Gastroesophageal sphincter (tissue), 4 donors: ENCODE results near the gene TGFA. TPM values are rescaled to one million over a fixed set of nuclear protein-coding genes. Genes with fewer than 3 reads are reported as not detected.

Source experiments
- ATAC-seq: fragments of 150-250 bp; one replicate; pipeline ENCODE4 v1.9.1; 2016; ENCODE audit warnings: mild to moderate bottlenecking, moderate library complexity
- H3K27ac ChIP-seq, 4 donors: fragments of 200-600 bp; sonication (generic) in 3 of 4; 1 replicate in 3 of 4; 2 replicates in 1 of 4; pipeline ENCODE4 v1.5.1; 2016 to 2019
- H3K27me3 ChIP-seq: fragments of 200-600 bp; sonication (generic); one replicate; pipeline ENCODE4 v1.5.1; 2019
- H3K36me3 ChIP-seq, 2 donors: fragments of 200-600 bp; sonication (generic); one replicate each; pipeline ENCODE4 v1.5.1; 2019; ENCODE audit warnings: control low read depth in 1 of 2
- H3K4me1 ChIP-seq, 3 donors: fragments of 200-600 bp; sonication (generic); 1 replicate in 2 of 3; 2 replicates in 1 of 3; pipeline ENCODE4 v1.5.1; 2016 to 2019; ENCODE audit warnings: control low read depth in 2 of 3
- H3K4me3 ChIP-seq, 2 donors: fragments of 200-600 bp; sonication (generic); one replicate each; pipeline ENCODE4 v1.5.1; 2019; ENCODE audit warnings: mild to moderate bottlenecking in 1 of 2, moderate library complexity in 1 of 2
- H3K9me3 ChIP-seq, 3 donors: fragments of 200-600 bp; sonication (generic); one replicate each; pipeline ENCODE4 v1.5.1; 2017 to 2019; ENCODE audit warnings: control low read depth in 2 of 3
- CTCF ChIP-seq, 4 experiments: fragments of 200-600 bp in 2 of 4; fragments of 450-650 bp in 2 of 4; sonication (generic) in 1 of 4; IDR thresholded peaks; one replicate each; pipeline ENCODE4 v1.5.1; 2017 to 2019; ENCODE audit warnings: antibody characterized with exemption in 4 of 4, mild to moderate bottlenecking in 2 of 4, moderate library complexity in 2 of 4
- EP300 ChIP-seq: sonication (generic); formaldehyde crosslinking; IDR thresholded peaks from one replicate; pipeline ENCODE4 v1.6.1; 2017; ENCODE audit warnings: antibody characterized with exemption, mild to moderate bottlenecking
- POLR2A ChIP-seq, 2 donors: fragments of 450-650 bp; IDR thresholded peaks; one replicate each; pipeline ENCODE4 v1.6.1; 2017; ENCODE audit warnings: antibody characterized with exemption in 2 of 2, mild to moderate bottlenecking in 2 of 2, moderate library complexity in 1 of 2
- POLR2AphosphoS5 ChIP-seq: sonication (generic); formaldehyde crosslinking; IDR thresholded peaks from one replicate; pipeline ENCODE4 v1.6.1; 2017; ENCODE audit warnings: antibody characterized with exemption
- WGBS, 2 donors: methylation state at CpG; one replicate each; pipeline ENCODE4 v1.1.5; 2018; ENCODE audit warnings: low coverage in 1 of 2; 5-methylcytosine and 5-hydroxymethylcytosine counted together
- total RNA-seq, 4 donors: library from RNA; depleted of rRNA; stranded (reverse); fragments of >200 nt; gene quantifications; one replicate each; pipeline ENCODE4 v1.1.0, GENCODE V29; 2016

The TGFA gene
- total RNA-seq, 4 donors from 2014 or later, result 0.31 to 5.0 (median 1.6) TPM

GRCh38 chr2:70510313-70510712 is 43.3 kb downstream of the TGFA start:
- Histone ChIP-seq H3K36me3 (no peaks in the 10 kb centered on the region), H3K4me1 (no peaks in the 10 kb centered on the region), H3K27me3 (peaks cover 21% of the 10 kb centered on the region), H3K9me3 (no peaks in the 10 kb centered on the region), H3K4me3 (no peak overlapping the region), H3K27ac (no peak overlapping the region)
- 83% methylated on average over 1 of the region's 1 CpG; no CpG with 5 or more reads in 1 of the 2 donors for WGBS, 2 donors
- TF ChIP-seq POLR2AphosphoS5 (no peak), POLR2A (IDR thresholded peaks at IDR 0.05) (no peak), EP300 (no peak), CTCF (IDR thresholded peaks at IDR 0.05) (no peak)
- no peak for ATAC-seq

DNA sequence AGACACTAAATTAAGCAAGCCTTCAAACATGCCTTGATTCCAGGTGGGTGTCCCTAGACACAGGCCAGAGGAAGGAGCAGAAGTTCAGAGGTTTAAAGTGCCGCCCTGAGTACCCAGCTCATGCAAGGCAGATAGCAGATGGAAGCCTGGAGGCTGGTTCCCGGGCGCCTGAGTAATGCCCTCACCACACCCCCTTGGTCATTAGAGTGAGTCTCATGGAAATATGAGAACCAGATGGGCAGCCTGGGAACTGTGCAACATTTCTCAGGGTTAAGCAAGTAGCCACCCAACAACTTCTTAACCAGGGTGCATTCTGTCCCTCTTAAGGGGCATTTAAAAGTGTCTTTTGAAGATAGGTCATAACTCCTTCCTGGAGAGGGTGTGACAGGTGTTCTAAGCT is 44.1 kb downstream of the TGFA start:
- Histone ChIP-seq H3K27ac (no peak overlapping the region), H3K4me3 (no peak overlapping the region), H3K36me3 (no peaks in the 10 kb centered on the region), H3K4me1 (no peaks in the 10 kb centered on the region), H3K9me3 (no peaks in the 10 kb centered on the region), H3K27me3 (peaks cover 21% of the 10 kb centered on the region)
- no CpG with 5 or more reads among the region's 3 CpGs for WGBS, 2 donors
- ATAC-seq, result no peak
- TF ChIP-seq EP300 (no peak), POLR2A (IDR thresholded peaks at IDR 0.05) (no peak), POLR2AphosphoS5 (no peak), CTCF (IDR thresholded peaks at IDR 0.05) (no peak)

DNA sequence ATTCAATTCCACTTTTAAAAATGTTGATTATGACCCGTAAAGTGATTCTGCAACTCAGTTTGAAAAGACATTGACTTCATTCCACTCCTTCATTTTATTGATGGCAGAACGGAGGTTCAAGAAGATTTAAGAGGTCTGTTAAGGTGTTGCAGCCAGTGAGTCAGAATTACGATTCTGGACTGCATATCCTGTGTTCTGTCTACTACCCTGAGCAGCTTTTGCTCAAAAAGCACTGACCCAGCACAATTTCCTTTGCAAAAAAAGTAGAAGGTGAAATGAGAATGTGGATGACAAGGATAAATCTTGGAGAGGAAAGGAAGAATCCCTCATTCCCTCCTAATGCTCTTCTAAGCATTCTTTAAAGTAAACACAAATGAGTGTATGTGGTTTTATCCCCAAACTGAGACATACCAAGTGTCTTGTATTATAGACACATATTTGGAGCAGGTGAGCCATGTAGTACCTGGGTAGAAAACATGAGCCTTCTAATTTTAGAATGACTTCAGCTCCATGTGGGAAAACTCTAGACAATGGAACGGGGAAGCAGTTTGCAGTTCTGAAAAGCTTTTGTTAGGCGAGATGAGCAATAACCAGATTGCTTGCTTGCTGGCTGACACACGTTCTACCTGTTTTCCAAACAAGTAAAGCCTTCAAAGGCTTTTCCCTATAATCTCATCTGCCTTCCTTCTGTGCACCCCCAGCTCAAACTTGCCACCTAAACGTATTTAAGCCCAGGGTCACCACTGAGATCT is 44.7 kb downstream of the TGFA start:
- no peaks in the 10 kb centered on the region for H3K9me3 ChIP-seq
- H3K4me3 ChIP-seq, result no peak overlapping the region
- H3K27ac ChIP-seq, result no peak overlapping the region
- no peak for TF ChIP-seq POLR2A (IDR thresholded peaks at IDR 0.05)
- TF ChIP-seq POLR2AphosphoS5, result no peak
- TF ChIP-seq EP300, result no peak
- no peak for TF ChIP-seq CTCF (IDR thresholded peaks at IDR 0.05)
- H3K27me3 ChIP-seq, result peaks cover 21% of the 10 kb centered on the region
- 38 to 50% methylated on average over 7 of the region's 7 CpGs for WGBS, 2 donors
- no peaks in the 10 kb centered on the region for H3K36me3 ChIP-seq
- ATAC-seq, result no peak
- no peaks in the 10 kb centered on the region for H3K4me1 ChIP-seq

DNA sequence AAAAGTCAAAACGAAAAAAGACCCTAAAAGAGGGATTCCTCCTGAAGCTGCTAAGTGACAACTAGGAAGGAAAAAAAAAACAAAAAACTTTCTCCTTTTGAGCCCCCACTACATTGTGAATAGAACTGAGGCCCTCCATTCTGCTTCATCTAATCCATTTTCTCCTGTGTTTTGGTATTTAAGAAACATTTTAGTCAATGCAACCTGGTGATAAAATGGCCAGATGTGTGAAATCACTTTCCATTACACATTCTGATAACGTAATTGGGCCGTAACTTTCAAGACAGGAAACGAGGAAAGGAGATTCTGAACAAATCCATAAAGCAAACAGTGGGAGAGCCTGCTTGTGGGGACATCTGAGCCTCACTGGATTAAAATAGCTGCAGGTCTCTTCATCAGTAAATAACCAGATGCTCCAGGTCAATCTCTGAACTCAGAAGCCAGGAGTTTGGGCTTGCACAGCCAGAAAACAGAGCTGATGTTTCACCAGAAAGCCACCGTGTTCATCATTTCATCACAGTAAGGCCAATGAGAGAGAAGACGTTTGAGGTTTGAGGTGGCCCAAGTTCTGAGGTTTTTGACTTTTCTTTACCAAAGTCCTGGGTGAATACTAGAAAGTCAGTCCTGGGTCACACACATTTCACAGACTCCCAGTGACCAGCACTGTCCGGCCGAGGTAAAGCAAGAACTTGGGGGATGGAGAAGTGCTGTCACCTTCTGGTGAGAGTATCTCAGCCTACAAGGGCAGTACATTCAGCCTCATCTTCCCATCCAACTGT is 47.8 kb downstream of the TGFA start:
- H3K36me3 ChIP-seq, result no peaks in the 10 kb centered on the region
- H3K9me3 ChIP-seq, result no peaks in the 10 kb centered on the region
- TF ChIP-seq POLR2AphosphoS5, result no peak
- no peak for TF ChIP-seq POLR2A (IDR thresholded peaks at IDR 0.05)
- TF ChIP-seq EP300, result no peak
- no peak for TF ChIP-seq CTCF (IDR thresholded peaks at IDR 0.05)
- WGBS, 2 donors, result 47 to 64% methylated on average over 4 to 6 of the region's 8 CpGs
- ATAC-seq, result no peak
- H3K4me1 ChIP-seq, result no peaks in the 10 kb centered on the region
- H3K4me3 ChIP-seq, result no peak overlapping the region
- no peak overlapping the region for H3K27ac ChIP-seq
- H3K27me3 ChIP-seq, result peaks cover 19% of the 10 kb centered on the region

- no peaks in the 10 kb centered on the region for H3K4me1 ChIP-seq
- H3K27ac ChIP-seq, result no peak overlapping the region
- no peak for TF ChIP-seq POLR2AphosphoS5
- TF ChIP-seq POLR2A (IDR thresholded peaks at IDR 0.05), result no peak
- no peak for TF ChIP-seq CTCF (IDR thresholded peaks at IDR 0.05)
- TF ChIP-seq EP300, result no peak
- peaks cover 22% of the 10 kb centered on the region for H3K27me3 ChIP-seq
- no peak for ATAC-seq
- H3K36me3 ChIP-seq, result no peaks in the 10 kb centered on the region
- H3K9me3 ChIP-seq, result no peaks in the 10 kb centered on the region
- no peak overlapping the region for H3K4me3 ChIP-seq
Measured at GRCh38 chr2:70504750-70505149, 48.9 kb downstream of the TGFA start.
